ENCODE results near the gene MTRF1. TPM values are rescaled to one million over a fixed set of nuclear protein-coding genes. Genes with fewer than 3 reads are reported as not detected.

The MTRF1 gene
- total RNA-seq, 1 donor from 2014 or later = 17.5 TPM

DNA sequence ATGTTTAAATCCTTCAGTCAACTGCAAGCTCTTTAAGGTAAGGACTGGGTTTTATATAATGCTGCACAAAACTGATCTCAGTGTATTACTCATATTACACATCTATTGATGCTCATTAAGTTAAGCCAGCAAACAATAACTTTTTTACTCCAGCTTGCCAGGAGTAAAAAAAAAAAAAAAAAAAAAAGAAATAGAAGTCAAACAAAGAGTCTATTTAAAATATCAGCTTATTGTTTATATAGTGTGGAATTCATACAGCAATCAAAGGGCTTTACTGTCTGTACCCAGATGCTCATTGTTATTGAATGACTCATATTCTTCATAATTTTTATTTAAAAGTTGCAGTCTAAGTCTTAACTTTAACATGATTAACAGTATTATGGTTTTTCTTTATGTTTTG, 47.2 kb downstream of the MTRF1 start:
- H3K36me3 ChIP-seq = no peaks in the 10 kb centered on the region
- intact Hi-C loops (cut with DNase I) = no loop called here
- TF ChIP-seq, protein P1, sequence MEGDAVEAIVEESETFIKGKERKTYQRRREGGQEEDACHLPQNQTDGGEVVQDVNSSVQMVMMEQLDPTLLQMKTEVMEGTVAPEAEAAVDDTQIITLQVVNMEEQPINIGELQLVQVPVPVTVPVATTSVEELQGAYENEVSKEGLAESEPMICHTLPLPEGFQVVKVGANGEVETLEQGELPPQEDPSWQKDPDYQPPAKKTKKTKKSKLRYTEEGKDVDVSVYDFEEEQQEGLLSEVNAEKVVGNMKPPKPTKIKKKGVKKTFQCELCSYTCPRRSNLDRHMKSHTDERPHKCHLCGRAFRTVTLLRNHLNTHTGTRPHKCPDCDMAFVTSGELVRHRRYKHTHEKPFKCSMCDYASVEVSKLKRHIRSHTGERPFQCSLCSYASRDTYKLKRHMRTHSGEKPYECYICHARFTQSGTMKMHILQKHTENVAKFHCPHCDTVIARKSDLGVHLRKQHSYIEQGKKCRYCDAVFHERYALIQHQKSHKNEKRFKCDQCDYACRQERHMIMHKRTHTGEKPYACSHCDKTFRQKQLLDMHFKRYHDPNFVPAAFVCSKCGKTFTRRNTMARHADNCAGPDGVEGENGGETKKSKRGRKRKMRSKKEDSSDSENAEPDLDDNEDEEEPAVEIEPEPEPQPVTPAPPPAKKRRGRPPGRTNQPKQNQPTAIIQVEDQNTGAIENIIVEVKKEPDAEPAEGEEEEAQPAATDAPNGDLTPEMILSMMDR (IDR thresholded peaks at IDR 0.05) = no peak

DNA sequence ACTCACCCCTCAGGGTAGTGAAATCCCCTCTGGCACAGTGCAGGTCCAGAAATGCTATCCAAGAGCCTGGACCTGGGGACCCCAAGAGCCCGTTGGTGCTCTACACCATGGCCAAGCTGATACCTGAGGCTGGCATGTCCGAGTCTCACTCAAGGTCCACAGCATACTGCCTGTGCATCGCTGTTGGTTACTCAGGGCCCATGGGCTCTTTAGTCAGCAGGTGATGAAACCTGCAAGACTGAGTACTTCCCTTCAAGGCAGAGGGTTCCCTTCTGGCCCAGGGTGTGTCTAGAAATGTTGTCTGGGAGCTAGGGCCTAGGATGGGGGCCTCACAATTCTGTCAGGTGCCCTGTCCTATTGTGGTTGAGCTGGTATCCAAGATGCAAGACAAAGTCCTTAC, 49.5 kb downstream of the MTRF1 start:
- no peak for DNase-seq (ENCODE audit: low spot score in 2 of 2)
- TF ChIP-seq, protein P1 (IDR thresholded peaks at IDR 0.05) = no peak
- Histone ChIP-seq H3K36me3 (no peaks in the 10 kb centered on the region), H3K9me3 (peaks cover 0 to 4% of the 10 kb centered on the region in 2 donors), H3K27me3 (no peaks in the 10 kb centered on the region), H3K4me3 (no peak overlapping the region), H3K4me1 (no peaks in the 10 kb centered on the region), H3K27ac (no peak overlapping the region)
- intact Hi-C loops (cut with DNase I) = no loop called here

More for the DNA sequence above, 47.2 kb downstream of the MTRF1 start:
- no peak for DNase-seq (ENCODE audit: low spot score in 2 of 2)
- Histone ChIP-seq H3K4me1 (no peaks in the 10 kb centered on the region), H3K27ac (no peak overlapping the region), H3K4me3 (no peak overlapping the region), H3K27me3 (no peaks in the 10 kb centered on the region), H3K9me3 (peaks cover 0 to under 1% of the 10 kb centered on the region in 2 donors)

DNA sequence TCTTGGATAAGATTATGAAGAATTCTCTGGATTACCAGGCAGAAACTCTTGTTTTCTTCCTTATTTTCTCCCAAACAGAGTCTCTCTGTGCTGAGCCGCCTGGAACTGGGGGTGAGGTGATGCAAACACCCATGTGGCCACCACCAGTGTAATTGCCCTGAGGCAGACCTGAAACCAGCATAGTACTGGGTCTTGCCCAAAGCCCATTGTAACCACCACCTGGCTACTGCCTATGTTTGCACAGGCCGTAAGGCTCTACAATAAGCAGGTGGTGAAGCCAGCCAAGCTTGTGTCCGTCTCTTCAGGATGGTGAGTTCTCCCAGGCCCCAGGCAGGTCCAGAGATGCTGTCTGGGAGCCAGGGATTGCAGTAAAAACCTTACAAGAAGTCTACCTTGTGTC, 50.1 kb downstream of the MTRF1 start:
- no peaks in the 10 kb centered on the region for H3K27me3 ChIP-seq
- peaks cover 0 to 4% of the 10 kb centered on the region in 2 donors for H3K9me3 ChIP-seq
- TF ChIP-seq, protein P1 (IDR thresholded peaks at IDR 0.05) = no peak
- no peak for DNase-seq (ENCODE audit: low spot score in 2 of 2)
- H3K36me3 ChIP-seq = no peaks in the 10 kb centered on the region
- H3K4me1 ChIP-seq = no peaks in the 10 kb centered on the region
- no peak overlapping the region for H3K4me3 ChIP-seq
- no peak overlapping the region for H3K27ac ChIP-seq
- intact Hi-C loops (cut with DNase I) = no loop called here

DNA sequence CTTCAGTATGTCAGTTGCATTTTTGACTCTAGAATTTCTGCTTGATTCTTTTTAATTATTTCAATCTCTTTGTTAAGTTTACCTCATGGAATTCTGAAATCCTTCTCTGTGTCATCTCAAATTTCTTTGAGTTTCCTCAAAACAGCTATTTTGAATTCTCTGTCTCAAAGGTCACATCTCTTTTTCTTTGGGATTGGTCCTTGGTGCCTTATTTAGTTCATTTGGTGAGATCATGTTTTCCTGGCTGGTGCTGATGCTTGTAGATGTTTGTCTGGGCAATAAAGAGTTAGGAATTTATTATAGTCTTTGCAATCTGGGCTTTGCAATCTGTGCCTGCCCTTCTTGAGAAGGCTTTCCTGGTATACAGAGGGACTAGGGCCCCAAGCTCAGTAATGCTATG, 50.5 kb downstream of the MTRF1 start:
- H3K27me3 ChIP-seq = no peaks in the 10 kb centered on the region
- intact Hi-C loops (cut with DNase I) = no loop called here
- H3K9me3 ChIP-seq = peaks cover 0 to 4% of the 10 kb centered on the region in 2 donors
- no peak overlapping the region for H3K27ac ChIP-seq
- H3K4me3 ChIP-seq = no peak overlapping the region
- DNase-seq (ENCODE audit: low spot score in 2 of 2) = no peak
- H3K36me3 ChIP-seq = no peaks in the 10 kb centered on the region
- H3K4me1 ChIP-seq = no peaks in the 10 kb centered on the region
- TF ChIP-seq, protein P1 (IDR thresholded peaks at IDR 0.05) = no peak

DNA sequence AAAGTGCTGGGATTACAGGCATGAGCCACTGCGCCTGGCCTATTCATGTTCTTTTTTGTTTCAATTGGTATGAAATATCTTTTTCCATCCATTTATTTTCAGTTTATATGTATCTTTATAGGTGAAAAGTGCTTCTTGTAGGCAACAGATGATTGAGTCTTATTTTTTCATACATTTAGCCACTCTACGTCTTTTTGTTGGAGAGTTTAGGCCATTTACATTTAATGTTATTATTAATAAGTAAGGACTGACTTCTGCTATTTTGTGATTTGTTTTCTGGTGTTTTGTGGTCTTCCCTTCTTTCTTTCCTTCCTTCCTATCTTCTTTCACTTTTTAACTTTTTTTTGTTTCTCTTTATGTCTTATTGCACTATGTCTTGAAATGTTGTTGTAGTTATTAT, 52.3 kb downstream of the MTRF1 start:
- Histone ChIP-seq H3K27me3 (no peaks in the 10 kb centered on the region), H3K9me3 (peaks cover 0 to 4% of the 10 kb centered on the region in 2 donors), H3K27ac (no peak overlapping the region), H3K4me1 (no peaks in the 10 kb centered on the region), H3K4me3 (no peak overlapping the region), H3K36me3 (no peaks in the 10 kb centered on the region)
- intact Hi-C loops (cut with DNase I) = no loop called here
- no peak for DNase-seq (ENCODE audit: low spot score in 2 of 2)
- TF ChIP-seq, protein P1 (IDR thresholded peaks at IDR 0.05) = no peak

DNA sequence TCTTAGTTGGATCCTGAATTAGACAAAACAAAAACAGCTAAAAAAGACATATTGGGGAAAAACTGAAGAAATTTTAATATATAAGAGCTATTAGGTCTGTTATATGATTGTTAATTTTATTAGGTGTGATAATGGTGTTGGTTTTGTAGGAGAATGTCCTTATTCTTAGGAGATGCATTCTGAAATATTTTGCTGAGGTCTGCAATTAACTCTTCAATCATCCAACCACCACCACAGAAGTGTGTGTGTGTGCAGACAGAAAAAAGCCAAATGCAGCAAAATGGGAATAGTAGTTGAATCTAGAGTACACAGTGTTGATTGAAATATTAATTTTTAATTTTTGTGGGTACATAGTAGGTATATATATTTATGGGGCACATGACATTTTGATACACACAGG, 56.9 kb downstream of the MTRF1 start:
- TF ChIP-seq, protein P1 (IDR thresholded peaks at IDR 0.05) = no peak
- intact Hi-C loops (cut with DNase I) = no loop called here
- no peaks in the 10 kb centered on the region for H3K27me3 ChIP-seq
- H3K27ac ChIP-seq = no peak overlapping the region
- no peak for DNase-seq (ENCODE audit: low spot score in 2 of 2)
- no peak overlapping the region for H3K4me3 ChIP-seq
- H3K36me3 ChIP-seq = no peaks in the 10 kb centered on the region
- H3K4me1 ChIP-seq = no peaks in the 10 kb centered on the region
- H3K9me3 ChIP-seq = peaks cover 0 to 4% of the 10 kb centered on the region in 2 donors

All from ascending aorta (tissue), 2 donors.